ENCODE measurements around the gene TSPAN3.

Gene TSPAN3

GRCh38 chr15:77032647-77033416 is 38.1 kb downstream of the TSPAN3 start:
- peak; percentile 0 for DNase-seq

GRCh38 chr15:77032052-77032646 is 38.8 kb downstream of the TSPAN3 start:
- peak; percentile 1 for DNase-seq

GRCh38 chr15:77031376-77032050 is 39.4 kb downstream of the TSPAN3 start:
- peak; percentile 13 for DNase-seq

- DNase-seq = peak; percentile 1
Measured at GRCh38 chr15:77030928-77031375, 40.0 kb downstream of the TSPAN3 start.

GRCh38 chr15:77030048-77030927 is 40.6 kb downstream of the TSPAN3 start:
- DNase-seq = peak; percentile 1

GRCh38 chr15:77029166-77030047 is 41.5 kb downstream of the TSPAN3 start:
- DNase-seq = peak; percentile 1

- peak; percentile 1 for DNase-seq
Measured at GRCh38 chr15:77028451-77029165, 42.3 kb downstream of the TSPAN3 start.

- peak; percentile 0 for DNase-seq
Measured at GRCh38 chr15:77027697-77028450, 43.0 kb downstream of the TSPAN3 start.

GRCh38 chr15:77027111-77027696 is 43.7 kb downstream of the TSPAN3 start:
- DNase-seq = peak; percentile 0

GRCh38 chr15:77026501-77027110 is 44.3 kb downstream of the TSPAN3 start:
- peak; percentile 0 for DNase-seq

- DNase-seq = peak; percentile 0
Measured at GRCh38 chr15:77025941-77026411, 44.9 kb downstream of the TSPAN3 start.

GRCh38 chr15:77025083-77025901 is 45.6 kb downstream of the TSPAN3 start:
- peak; percentile 1 for DNase-seq

GRCh38 chr15:77024273-77025082 is 46.4 kb downstream of the TSPAN3 start:
- DNase-seq = peak; percentile 75

- DNase-seq = peak; percentile 1
Measured at GRCh38 chr15:77023576-77024272, 47.2 kb downstream of the TSPAN3 start.

GRCh38 chr15:77022646-77023575 is 48.0 kb downstream of the TSPAN3 start:
- DNase-seq = peak; percentile 1
